GM18907 (cell line): ENCODE results near the gene HRCT1.
"Not testable (repeated sequence)": the region's sequence is repeated elsewhere in the genome, so short reads cannot be mapped to it uniquely, and the experiment has no call there.

ENCODE experiments used
- ATAC-seq: cut with Tn5 transposase; IDR thresholded peaks from one replicate; pipeline ENCODE4 v1.9.1; 2021; ENCODE audit warnings: mild to moderate bottlenecking, moderate library complexity; ENCODE audit not compliant: unreplicated experiment

Gene HRCT1

GRCh38 chr9:35905912-35906679, at the start of gene HRCT1:
TSS of gene HRCT1 (plus strand) at chr9:35906202. CDS start at chr9:35906288, 86 bp downstream.
- no peak for ATAC-seq

- ATAC-seq = no peak
These were observed 49.8 kb upstream of the HRCT1 start for GRCh38 chr9:35856206-35856605.

- no peak for ATAC-seq
These were observed 49.1 kb upstream of the HRCT1 start for GRCh38 chr9:35856882-35857281.

GRCh38 chr9:35858458-35858857, 47.5 kb upstream of the HRCT1 start:
- no peak for ATAC-seq

- ATAC-seq = no peak
These were observed 46.6 kb upstream of the HRCT1 start for GRCh38 chr9:35859310-35859989.

- ATAC-seq = no peak
These were observed 46.0 kb upstream of the HRCT1 start for GRCh38 chr9:35859990-35860339.

GRCh38 chr9:35861161-35861897, 44.7 kb upstream of the HRCT1 start:
- ATAC-seq = no peak

GRCh38 chr9:35862328-35862727, 43.7 kb upstream of the HRCT1 start:
- ATAC-seq = no peak

- ATAC-seq = no peak
These were observed 42.4 kb upstream of the HRCT1 start for GRCh38 chr9:35863583-35863982.

- ATAC-seq = no peak
These were observed 41.2 kb upstream of the HRCT1 start for GRCh38 chr9:35864695-35865255.

GRCh38 chr9:35867538-35867937, 38.5 kb upstream of the HRCT1 start:
- ATAC-seq = no peak

- no peak for ATAC-seq
These were observed 37.1 kb upstream of the HRCT1 start for GRCh38 chr9:35868933-35869332.

- ATAC-seq = no peak
These were observed 36.3 kb upstream of the HRCT1 start for GRCh38 chr9:35869621-35870216.

- no peak for ATAC-seq
These were observed 35.6 kb upstream of the HRCT1 start, which contains the start of gene OR13J1 for GRCh38 chr9:35870351-35870923. TSS of gene OR13J1 (minus strand) at chr9:35870401. CDS start at chr9:35870401, 0 bp downstream.

GRCh38 chr9:35871545-35871944, 34.5 kb upstream of the HRCT1 start:
- no peak for ATAC-seq

- ATAC-seq = no peak
These were observed 33.5 kb upstream of the HRCT1 start for GRCh38 chr9:35872505-35872904.

- ATAC-seq = no peak
These were observed 23.6 kb upstream of the HRCT1 start for GRCh38 chr9:35882263-35882848.

- no peak for ATAC-seq
These were observed 23.0 kb upstream of the HRCT1 start for GRCh38 chr9:35882996-35883395.

GRCh38 chr9:35884908-35885307, 21.1 kb upstream of the HRCT1 start:
- not testable (repeated sequence) for ATAC-seq

- ATAC-seq = no peak
These were observed 14.4 kb upstream of the HRCT1 start for GRCh38 chr9:35891646-35892045.
